OCI-LY1 (cell line): ENCODE data around the gene NT5C2.
"Not testable (repeated sequence)": the region's sequence is repeated elsewhere in the genome, so short reads cannot be mapped to it uniquely, and the experiment has no call there.

Experiments used
- EZH2 ChIP-seq: fragments of 200-600 bp; sonication (generic), shearing (Covaris generic); IDR thresholded peaks from 2 replicates; pipeline ENCODE4 v1.8.0; 2017; ENCODE audit warnings: borderline replicate concordance, mixed run types, mild to moderate bottlenecking, antibody characterized with exemption, low read length, moderate library complexity, mixed read lengths
- TF ChIP-seq, protein P1 (sequence below): fragments of 200-600 bp; sonication (generic), shearing (Covaris generic); IDR thresholded peaks from 2 replicates; pipeline ENCODE4 v1.5.1; 2017; ENCODE audit warnings: mild to moderate bottlenecking, antibody characterized with exemption, low read length, moderate library complexity, mixed read lengths

DNA sequence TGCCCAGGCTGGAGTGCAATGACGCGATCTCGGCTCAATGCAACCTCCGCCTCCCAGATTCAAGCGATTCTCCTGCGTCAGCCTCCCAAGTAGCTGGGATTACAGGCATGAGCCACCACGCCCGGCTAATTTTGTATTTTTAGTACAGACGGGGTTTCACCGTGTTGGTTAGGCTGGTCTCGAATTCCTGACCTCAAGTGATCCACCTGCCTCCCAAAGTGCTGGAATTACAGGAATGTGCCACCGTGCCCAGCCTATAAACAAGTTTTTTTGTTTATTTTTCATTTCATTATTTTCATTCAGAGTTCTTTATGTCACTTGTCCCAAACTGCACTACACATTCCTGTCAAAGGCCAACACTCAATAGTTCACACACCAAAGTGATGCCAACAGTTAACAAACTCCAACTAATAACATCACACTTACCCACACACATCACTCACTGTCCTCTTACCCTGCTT is 9.1 kb downstream of the NT5C2 start:
- TF ChIP-seq, protein P1, sequence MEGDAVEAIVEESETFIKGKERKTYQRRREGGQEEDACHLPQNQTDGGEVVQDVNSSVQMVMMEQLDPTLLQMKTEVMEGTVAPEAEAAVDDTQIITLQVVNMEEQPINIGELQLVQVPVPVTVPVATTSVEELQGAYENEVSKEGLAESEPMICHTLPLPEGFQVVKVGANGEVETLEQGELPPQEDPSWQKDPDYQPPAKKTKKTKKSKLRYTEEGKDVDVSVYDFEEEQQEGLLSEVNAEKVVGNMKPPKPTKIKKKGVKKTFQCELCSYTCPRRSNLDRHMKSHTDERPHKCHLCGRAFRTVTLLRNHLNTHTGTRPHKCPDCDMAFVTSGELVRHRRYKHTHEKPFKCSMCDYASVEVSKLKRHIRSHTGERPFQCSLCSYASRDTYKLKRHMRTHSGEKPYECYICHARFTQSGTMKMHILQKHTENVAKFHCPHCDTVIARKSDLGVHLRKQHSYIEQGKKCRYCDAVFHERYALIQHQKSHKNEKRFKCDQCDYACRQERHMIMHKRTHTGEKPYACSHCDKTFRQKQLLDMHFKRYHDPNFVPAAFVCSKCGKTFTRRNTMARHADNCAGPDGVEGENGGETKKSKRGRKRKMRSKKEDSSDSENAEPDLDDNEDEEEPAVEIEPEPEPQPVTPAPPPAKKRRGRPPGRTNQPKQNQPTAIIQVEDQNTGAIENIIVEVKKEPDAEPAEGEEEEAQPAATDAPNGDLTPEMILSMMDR: not testable (repeated sequence)
- TF ChIP-seq EZH2: not testable (repeated sequence)
